ENCODE results near the gene FAM209B.
"Not testable (repeated sequence)": the region's sequence is repeated elsewhere in the genome, so short reads cannot be mapped to it uniquely, and the experiment has no call there.

The FAM209B gene, protein sequence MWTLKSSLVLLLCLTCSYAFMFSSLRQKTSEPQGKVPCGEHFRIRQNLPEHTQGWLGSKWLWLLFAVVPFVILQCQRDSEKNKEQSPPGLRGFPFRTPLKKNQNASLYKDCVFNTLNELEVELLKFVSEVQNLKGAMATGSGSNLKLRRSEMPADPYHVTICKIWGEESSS

DNA sequence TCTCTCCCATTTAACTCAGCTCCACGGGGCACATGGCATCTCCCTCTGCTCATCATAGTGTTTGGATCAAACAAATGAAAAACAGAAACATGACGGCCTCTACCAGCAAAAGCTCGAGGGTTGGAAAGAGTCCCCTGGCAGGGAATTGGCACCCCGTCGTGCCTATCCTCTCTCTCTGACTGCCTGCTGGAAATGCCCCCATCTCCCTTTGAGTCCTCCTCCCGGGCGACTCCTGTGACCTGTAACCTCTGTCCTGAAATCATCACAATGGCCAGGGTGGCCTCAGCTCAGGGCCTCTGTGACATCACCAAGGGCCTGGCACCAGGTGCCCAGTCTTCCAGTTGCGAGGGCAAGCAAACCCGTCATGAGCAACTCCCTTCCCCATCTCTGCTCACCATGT lies at the start of gene FAM209B:
FAM209B (plus strand) TSS at position 301 of the 400 bp plus-strand sequence; CDS start at position 397, 96 bp downstream.
- DNase-seq = not testable (repeated sequence)

DNA sequence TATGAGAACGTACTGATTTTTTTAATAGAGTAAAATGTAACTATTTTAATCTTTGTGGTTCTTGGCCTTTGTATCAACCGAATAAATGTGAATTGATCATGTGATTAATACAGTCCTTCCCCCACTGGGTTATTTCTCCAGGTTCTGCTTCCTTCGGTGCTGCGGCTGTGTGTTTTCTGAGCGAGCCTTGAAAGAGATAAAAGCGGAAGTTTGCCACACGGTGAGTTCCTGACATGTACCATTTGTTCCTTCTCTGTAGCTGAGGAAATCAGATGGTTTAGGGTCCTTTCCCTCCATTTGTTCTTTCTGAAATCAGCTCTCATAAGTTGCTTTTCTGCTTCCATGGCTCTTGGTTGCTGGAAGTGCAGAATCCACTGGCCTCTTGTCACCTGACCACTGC lies 49.1 kb upstream of the FAM209B start:
- no peak for DNase-seq

DNA sequence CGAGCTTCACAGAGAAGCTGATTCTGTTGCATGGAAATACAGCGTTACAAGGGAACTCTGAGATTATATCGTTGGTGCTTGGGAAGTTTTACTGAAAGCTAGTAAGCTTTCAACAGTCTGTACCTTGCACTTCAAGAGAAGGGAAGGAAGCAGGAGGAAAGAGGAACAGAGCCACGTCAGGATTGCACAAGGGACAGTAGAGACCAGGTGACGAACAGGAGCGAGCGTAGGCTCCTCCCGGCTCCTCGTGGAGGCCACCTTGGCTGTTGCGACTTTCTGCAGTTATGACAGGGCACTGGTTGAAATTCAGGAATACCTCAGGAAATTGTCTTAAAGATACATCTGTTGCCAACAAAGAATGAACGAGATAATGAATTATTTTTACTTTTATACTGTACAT lies 45.8 kb upstream of the FAM209B start:
- no peak for DNase-seq

DNA sequence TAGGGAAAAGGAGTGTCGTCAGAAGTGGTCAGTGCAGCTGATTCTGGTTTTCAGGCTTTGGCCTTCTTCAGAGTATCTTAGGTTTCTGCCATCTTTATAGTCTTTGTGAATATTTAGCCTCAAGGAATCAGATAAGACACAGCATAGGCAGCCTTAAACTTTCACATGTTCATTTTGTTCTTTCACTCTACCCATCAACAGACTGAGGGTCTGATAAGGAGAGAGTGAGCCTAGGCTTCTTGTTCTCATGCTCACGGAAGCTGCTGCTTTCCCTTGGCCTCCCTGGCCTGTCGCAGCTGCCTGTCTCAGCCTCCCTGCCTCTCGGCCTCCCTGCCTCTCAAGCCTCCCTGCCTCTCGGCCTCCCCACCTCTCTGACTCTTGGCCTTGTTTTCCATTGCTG lies 44.5 kb upstream of the FAM209B start:
- no peak for DNase-seq

DNA sequence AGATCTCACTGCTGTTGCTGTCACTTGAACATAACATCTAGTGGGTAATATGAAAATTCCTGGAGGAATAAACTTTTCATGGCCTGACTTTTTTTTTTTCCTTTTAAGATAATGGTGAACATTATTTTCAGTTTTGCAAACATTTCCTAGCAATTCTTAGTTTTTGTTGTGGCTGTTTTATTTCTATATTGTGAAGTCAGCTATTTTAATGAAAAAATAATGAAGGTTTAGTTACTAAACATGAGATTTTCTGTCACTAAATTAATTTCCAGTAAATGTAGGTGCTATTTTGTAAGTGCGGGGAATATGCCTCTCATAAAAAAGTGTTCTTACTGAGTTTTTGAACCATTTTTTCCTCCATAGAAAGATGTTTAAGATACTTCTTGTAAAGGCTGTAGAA lies 31.9 kb upstream of the FAM209B start:
- no peak for DNase-seq

DNA sequence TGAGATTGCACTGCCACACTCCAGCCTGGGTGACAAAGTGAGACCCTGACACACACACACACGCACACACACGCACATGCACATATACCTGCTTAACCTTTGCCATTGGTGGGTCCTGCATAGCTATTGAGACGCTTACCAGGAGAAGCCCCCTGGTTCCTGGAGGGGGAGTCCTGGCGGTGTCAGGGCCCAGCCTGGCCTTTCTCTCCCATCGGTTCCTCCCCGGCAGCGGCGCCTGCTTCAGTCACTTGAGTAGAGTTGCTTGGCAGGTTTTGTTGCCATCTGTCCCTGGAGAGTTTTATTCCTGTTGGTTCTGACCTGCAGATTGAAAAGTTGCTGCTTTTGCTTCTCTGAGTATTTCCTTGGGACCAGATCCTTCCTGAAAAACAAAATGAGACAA lies 29.1 kb upstream of the FAM209B start:
- DNase-seq = no peak

DNA sequence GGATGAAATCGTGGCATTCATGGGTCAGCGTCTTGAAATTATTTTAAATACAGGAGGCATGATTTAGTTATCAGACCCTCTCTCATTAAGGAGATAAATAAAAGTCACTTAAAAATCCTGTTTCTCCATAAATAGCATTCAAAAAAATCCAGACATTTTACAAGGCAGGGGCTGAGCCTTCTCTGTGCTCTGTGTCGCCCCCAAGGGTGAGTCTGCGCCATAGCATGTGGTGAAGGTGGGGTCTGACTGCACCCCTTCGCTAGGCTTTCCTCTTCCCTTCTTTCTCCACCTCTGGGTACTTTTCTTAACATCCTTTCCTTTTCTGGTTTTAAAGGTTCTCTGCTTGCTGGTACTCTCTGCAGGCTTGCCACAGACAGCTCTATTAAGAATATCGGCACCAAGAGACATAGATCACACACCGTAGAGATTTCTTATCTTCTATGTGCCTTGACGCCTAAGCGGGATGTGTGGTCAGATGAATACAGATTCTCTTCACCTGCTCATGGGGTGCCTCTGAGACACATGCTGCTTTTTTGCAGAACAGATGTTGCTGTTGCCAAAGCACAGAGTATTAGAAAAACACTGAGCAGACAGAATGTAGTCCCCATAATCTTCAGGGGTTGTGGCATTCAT lies 28.6 kb upstream of the FAM209B start:
- DNase-seq = no peak

DNA sequence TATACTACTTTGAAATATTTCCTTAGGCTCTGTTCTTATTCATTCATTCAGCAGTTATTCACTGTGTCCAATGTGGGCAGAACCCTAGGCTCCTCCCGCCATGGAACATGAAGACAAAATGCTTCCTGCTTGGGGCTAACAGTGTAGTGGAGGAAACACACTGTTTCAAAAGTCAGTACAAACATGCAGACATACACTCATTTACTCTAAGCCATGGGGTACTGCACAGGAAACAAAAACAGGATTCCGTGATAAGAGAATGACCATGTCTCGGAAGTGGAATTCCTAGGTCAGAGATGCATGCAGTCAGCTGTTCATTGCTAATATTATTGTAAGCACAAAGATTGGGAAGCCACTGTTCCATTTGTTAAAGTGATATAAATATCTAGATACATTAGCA lies 26.9 kb upstream of the FAM209B start:
- DNase-seq = no peak

DNA sequence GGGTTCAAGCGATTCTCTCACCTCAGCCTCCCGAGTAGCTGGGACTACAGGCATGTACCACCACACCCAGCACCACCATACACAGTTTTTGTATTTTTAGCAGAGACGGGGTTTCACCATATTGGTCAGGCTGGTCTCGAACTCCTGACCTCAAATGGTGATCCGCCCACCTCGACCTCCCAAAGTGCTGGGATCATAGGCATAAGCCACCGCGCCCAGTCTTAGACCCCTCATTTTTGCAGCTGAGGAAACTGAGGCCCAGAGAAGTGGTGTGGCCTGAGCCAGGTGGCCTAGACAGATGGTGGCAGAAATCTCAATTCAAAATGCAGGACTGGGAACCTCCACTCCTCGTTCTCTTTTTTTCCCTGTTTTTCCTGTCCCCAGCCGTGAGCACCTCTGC lies 21.1 kb upstream of the FAM209B start:
- no peak for DNase-seq

DNA sequence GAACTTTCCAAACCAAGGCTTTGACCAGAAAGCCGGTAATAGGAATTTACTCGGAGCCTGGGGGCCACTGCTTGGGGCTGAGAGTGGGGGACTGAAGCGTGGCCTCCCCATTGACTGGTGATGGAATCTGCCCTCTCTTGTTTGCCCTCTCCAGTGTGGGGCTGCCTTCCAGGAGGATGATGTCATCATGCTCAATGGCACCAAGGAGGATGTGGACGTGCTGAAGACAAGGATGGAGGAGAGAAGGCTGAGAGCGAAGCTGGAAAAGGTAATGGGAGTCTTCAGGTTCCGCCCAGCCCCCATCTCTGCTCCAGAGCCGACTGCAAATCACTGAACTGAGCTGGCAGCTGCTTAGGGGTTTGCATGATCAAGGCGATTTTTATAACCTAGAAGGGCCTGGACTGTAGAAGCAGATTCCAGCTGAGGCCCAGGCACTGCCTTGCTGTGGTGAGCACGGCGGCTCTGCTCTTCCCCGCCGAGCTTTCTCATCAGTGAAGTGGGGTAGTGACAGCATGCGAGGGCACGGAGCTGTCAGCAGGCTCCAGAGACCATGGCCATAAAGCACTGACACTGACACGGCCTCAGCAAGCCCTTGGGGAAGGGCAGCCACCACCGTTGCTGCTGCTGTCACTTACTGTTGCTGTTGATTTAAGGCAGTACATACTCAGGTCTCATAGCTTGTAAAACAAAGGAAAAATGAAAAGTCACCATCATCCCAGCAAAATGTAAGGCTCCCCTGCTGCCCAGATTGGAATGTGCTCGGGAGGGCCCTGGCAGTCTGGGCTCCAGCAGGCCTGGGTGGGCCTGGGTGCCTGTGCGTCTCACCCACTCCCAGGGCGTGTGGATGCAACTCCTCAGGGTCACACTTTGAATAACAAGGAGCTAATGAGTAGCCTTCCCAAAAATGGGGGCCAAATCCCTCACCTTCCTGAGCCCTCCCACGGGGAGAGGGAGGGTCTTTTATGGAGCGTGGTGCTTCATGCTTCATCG lies 19.6 kb upstream of the FAM209B start:
- no peak for DNase-seq

DNA sequence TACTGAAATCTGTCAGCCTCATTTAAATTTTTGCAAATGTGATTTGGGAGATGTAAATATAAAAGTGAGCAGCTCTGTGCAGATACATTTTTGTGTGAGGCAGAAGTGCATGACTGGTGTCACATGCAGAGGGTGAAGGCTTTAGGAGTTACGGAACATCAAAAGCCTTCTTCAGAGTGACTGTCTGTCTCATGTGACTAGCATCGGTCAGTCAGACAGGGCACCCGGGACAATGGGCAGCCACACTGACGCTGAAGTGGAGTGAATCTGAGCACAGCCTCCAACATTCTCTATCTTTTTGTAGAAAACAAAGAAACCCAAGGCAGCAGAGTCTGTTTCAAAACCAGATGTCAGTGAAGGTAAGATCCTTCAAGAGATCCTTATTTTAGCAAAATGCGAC lies 16.4 kb upstream of the FAM209B start:
- DNase-seq = no peak

DNA sequence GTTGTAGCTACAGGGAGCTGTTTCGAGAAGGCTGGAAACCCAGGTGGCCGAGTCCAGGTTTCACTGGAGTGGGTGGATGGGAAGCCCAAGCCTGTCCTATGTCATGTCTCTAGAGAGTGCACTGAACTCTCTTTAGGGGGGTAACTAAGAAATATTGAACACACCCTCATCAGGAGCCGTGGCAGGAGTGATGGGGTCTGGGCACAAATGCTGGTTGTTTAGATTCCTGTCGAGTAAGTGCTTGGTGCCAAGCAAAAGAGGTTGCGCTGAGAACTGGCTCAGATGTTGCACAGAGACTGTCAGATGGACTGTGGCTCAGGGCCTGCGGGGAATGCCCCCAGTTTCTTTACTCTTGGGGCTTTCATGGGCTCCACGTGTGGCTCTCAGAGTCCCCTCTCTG lies 15.8 kb upstream of the FAM209B start:
- no peak for DNase-seq

DNA sequence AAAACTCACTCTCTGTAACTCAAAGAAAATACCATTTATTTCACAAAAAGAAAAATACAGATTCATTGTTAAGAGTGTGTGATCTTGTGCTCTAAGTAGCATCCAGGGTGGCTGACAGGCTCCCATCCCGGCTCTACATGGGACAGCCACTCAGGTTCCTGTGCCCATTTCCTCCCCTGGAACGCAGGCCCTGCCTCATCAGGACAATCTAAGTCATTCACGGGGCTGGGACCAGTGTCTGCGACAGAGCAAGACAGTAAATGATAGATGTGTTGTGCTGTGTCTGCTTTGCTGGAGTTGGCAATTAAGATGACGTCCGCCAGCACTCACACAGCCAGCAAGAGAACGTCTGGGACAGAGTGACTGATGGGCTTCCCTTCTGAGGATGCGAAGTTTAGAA lies 15.4 kb upstream of the FAM209B start:
- DNase-seq = no peak

DNA sequence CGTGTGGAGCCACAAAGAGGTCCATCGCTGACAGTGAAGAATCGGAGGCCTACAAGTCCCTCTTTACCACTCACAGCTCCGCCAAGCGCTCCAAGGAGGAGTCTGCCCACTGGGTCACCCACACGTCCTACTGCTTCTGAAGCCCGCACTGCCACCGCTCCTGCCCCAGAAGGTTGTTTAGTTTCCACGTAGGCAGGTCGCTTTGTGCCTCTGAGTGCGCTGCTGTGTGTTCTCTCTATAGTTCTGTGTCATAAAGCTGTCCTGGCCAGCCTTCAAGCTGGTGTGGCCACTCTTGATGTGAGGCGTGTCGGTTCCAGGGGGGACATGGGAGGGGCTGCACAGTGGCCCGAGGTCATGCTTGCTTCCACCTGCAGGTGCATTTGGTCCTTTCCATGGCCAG lies 14.9 kb upstream of the FAM209B start:
- DNase-seq = no peak

DNA sequence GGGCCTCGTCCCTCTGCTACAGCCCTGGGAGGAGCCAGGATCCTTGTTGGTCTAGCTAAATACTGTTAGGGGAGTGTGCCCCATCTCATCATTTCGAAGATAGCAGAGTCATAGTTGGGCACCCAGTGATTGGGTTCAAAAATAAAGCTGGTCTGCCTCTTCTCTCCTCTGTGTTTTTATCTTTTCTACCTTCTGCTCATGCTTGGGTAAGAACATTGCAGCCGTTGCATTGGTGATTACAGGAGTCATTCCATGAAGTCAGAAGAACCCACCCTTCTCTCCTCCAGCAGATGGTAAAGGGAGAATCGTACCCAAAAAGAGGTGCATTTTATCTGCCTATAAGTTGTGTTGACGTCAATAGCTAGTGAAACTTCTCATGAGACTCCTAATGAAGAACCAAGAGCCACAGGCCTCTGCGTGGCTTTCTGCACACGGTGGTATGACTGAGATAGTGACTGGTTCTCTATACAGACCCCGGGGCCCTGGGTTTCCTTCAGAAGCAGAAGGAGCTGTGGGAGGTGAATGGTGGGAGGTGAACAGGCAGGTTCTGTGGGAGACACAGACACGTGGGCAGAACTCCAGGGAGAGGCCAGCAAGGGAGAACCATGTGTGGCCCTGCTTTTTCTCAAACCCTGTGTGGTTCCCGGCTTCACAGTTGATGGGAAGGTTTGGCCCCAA lies 14.2 kb upstream of the FAM209B start:
- no peak for DNase-seq

DNA sequence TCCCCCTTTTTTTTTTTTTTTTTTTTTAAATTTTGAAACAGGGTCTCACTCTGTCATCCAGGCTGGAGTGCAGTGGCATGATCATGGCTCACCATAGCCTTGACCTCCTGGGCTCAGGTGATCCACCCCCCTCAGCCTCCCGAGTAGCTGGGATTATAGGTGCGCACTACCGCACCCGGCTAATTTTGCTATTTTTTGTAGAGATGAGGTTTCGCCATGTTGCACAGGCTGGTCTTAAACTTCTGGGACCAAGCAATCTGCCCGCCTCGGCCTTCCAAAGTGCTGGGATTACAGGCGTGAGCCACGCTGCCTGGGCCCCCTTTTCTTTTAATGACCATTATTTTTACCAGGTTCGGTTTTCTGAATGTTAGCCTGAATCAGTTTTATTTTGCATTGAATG lies 13.5 kb upstream of the FAM209B start:
- no peak for DNase-seq

DNA sequence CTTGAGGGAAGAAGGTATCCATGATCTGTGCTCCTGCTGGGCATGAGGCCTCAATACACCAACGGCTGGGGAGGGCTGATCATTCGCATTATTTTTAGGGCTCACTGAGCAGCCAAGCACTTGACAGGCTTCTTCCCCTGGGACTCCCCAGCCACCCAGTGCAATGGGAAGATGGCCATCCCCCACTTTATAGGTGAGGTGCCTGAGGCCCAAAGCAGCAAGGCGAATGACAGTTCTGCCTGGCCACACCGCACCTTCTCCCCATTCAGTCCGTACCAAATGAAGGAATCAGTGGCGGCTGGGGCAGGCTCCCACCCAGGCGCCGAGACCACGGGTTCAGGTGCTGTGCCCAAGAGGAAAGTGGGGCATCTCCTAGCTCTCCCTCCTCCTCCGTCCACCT lies 12.9 kb upstream of the FAM209B start:
- no peak for DNase-seq

DNA sequence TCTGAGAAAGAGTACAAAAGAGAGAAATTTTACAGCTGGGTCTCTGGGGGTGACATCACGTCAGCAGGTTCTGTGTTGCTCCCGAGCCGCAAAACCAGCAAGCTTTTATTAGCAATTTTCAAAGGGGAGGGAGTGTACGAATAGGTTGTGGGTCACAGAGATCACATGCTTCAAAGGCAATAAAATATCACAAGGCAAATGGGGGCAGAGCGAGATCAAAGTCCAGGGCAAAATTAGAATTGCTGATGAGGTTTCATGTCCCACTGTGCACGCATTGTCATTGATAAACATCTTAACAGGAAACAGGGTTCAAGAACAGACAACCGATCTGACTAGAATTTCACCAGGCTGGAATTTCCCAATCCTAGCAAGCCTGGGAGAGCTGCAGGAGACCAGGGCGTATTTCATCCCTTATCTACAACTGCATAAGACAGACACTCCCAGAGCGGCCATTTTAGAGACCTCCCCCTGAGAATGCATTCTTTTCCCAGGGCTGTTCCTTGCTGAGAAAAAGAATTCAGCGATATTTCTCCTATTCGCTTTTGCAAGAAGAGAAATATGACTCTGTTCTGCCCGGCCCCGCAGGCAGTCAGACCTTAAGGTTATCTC lies 12.2 kb upstream of the FAM209B start:
- DNase-seq = not testable (repeated sequence)

DNA sequence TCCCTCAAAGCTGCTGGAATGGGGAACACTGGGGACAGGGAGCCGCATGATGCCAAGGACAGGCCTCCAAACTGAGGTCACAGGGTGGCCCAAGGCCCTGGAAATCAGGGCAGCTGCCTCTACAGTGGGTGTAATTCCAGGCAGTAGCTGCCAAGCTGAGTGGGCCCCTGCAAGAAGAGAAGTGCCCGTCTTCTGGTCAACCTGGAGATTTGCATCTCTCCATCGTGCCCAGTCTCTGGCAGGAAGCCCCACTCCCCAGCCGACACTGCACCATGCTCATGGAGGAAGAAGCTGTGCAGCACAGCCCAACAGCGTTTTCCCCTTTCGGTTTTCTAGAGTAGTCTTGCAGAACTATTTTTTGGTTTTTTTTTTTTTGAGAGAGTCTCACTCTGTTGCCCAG lies 10.7 kb upstream of the FAM209B start:
- no peak for DNase-seq

DNA sequence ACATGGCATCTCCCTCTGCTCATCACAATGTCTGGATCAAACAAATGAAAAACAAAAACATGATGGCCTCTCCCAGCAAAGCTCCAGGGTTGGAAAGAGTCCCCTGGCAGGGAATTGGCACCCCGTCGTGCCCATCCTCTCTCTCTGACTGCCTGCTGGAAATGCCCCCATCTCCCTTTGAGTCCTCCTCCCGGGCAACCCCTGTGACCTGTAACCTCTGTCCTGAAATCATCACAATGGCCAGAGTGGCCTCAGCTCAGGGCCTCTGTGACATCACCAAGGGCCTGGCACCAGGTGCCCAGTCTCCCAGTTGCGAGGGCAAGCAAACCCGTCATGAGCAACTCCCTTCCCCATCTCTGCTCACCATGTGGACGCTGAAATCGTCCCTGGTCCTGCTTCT lies 8.6 kb upstream of the FAM209B start, which contains the start of gene FAM209A:
FAM209A (plus strand) TSS at position 301 of the 400 bp plus-strand sequence; CDS start at position 366, 65 bp downstream.
- DNase-seq = not testable (repeated sequence)

DNA sequence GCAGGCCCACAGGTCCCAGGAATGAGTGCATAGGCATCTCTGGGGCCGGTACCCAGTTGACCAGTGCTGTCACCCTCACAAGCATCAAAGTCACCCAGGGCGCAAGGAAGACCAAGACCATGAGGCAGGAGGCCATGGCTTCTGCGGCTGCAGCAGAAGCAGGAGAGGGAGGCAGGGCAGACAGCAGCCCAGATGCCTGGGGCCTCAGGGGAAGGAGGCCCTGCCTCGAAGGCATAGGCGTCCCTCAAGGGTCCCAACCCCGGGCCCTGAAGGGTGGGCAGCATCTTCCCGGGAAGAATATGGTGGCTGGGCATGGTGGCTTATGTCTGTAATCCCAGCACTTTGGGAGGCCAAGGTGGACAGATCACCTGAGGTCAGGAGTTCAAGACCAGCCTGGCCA lies 5.5 kb upstream of the FAM209B start:
- DNase-seq = no peak

DNA sequence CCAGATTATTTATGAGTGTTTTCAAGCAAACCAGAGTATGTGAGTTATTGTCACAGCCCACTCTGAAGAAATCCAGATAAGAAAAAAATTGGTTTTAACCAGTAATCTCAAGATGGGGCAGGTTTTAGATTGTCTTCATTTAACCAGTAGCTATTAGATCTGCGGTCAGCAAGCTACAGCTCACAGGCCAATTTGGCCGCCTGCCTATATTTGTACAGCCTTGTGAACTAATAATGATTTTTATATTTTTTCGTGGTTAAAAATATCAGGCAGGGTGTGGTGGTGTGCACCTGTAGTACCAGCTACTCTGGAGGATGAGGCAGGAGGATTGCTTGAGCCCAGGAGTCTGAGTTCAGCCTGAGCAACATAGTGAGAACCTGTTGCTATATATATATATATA lies 5.0 kb downstream of the FAM209B start:
- no peak for DNase-seq

DNA sequence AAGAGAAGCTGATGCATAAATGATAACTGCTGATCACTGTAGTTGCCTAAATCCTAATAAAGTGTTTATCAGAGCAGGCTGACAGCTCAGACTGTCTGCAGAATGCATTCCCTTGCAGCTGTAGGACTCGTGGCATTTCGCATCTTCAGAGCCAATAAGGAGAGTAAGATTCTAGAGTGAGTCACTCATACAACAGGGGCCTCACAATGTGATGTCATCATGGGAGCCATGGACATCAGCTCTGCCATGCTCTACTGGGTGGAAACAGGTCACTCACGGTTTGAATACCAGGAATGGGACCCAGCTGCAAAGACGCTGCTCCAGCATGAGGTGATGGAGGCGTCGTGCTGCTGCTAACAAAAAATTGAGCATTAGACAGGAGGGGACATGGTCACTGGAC lies 7.4 kb downstream of the FAM209B start:
- DNase-seq = no peak

Data from NCI-H1694 treated with DMSO at 0.1 percent for 48 hours (cell line).